Activated T-helper 9 cell treated with anti-CD3 and anti-CD28 coated beads, Interleukin-2, amount 50 U/mL, for 16 hours (primary cell): ENCODE results near the gene PTPN14.
"Not testable (repeated sequence)": the region's sequence is repeated elsewhere in the genome, so short reads cannot be mapped to it uniquely, and the experiment has no call there.

Experiments used
- DNase-seq: peaks from one replicate; pipeline ENCODE4 v3.0.0-alpha.2; 2020; ENCODE audit warnings: low read depth

Gene PTPN14

DNA sequence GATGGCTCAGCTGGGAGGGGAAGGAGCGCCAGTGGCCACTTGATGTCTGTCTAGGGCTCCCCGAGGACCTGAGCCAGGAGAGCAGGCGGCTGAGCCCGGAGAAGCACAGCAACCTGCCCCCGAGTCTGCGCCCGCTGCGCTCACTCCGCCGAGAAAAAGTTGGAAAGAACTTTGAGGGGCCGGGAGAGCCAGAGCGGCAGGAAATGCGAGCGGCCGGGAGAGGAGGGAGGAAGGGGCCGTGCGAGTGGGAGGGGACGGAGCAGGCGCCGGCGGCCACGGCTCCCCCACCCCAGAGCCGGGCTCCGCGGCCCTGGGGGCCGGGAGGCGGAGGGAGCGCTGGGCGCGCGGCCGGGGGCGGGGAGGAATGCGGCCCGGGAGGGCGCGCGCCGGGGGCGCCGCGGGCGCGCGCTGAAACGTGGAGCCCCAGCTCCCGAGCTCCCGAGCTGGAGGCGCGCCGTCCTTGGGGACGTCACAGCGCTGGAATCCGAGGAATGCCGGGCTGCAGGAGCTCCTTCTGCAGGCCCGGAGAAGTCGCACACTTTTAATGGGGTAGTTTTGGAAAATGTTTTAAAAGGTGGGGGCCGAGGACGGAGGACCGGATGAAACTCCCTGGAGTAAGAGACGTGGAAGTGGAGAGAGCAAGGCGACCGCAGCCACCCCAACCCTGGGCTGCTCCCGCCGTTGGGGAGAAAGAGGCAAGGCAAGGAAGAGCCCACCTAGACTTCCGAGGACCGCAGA lies at the start of gene PTPN14:
PTPN14 (minus strand) TSS at position 167 of the 738 bp plus-strand sequence. CDS start 86,799 bp downstream, outside the sequence.
- DNase-seq: no peak

DNA sequence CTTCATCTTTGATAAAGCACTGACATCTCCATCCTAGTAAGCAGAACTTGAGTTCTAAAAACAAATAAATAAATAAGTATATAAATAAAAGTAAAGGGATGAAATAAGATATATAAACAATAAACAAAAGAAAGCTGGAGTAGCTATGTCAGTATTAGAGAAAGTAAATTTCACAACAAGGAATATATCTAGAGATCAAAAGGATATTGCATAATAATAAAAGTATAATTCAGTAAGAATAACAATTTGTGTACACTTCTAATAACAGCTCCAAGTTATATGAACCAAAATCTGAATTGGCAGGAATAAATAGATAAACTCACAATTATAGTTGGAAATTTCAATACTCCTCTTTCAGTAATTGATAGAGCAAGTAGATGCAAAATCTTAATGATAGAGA lies 41.8 kb upstream of the PTPN14 start:
- DNase-seq: no peak

DNA sequence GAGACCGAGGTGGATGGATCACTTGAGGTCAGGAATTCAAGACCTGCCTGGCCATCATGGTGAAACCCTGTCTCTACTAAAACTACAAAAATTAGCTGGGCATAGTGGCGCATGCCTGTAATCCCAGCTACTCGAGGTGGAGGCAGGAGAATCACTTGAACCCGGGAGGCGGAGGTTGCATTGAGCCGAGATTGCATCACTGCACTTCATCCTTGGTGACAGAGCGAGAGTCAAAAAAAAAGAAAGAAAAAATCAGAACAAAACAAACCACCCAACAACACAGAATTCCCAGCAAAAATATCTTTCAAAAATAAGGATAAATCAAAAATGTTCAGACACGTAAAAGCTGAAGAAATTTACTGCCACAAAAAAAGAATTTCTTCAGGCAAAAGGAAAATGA lies 40.5 kb upstream of the PTPN14 start:
- DNase-seq: not testable (repeated sequence)

DNA sequence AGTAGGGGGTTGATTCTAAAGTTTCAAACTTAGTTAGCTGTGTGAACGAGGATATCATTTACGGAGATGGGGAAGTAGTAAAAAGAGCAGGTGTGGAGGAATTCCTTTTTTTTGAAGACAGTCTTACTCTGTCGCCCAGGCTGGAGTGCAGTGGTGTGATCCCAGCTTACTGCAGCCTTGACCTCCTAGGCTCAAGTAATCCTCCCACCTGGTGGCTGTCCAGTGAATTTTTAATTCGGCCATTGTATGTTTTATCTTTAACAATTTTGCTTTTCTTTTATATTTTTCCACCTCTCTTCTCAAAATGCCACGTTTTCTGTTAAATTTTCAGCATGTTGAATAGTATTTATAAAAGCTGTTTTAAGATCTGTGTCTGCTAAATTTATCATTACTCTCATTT lies 39.3 kb upstream of the PTPN14 start:
- DNase-seq: no peak

DNA sequence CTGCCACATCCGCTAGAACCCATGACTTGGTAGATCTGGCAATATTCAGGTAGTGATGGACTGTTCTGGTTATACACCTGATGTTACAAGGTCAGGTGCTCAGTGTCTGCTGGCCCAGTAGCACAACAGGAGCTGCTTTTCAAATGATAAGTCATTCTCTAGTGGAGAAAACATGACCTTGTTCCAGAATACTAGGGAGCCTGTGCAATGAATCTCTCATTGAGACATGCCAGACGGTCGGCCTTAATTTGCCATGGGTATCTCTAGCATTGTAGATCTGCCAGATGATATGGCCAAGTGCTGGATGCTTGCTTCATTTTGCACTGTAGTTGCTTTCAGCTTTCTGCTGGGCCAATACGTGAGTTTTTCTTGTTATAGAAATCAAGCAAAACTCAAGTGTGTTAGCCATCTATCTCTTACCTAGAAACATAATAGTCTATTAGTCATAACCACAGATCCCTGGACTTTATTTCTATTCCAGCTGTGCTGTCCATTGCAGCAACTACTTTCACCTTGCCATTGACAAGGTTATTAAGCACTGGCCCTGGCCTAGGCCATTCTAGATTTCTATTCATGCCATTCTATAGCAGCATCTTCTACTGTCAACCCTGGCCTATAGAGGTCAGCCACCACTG lies 37.7 kb upstream of the PTPN14 start:
- DNase-seq: no peak

DNA sequence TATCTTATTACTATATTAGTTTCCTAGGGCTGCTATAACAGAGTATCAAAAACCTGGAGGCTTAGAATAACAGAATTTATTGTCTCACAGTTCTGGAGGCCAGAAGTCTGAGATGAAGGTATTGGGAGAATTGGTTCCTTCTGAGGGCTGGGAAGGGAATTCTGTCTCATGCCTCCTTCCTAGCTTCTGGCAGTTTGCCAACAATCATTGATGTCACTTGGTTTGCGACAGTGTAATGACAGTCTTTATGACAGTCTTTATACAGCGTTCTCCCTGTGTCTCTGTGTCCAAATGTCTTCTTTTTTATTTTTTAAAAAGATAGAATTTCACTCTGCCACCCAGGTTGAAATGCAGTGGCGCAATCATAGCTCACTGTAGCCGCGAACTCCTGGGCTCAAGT lies 35.8 kb upstream of the PTPN14 start:
- DNase-seq: no peak

DNA sequence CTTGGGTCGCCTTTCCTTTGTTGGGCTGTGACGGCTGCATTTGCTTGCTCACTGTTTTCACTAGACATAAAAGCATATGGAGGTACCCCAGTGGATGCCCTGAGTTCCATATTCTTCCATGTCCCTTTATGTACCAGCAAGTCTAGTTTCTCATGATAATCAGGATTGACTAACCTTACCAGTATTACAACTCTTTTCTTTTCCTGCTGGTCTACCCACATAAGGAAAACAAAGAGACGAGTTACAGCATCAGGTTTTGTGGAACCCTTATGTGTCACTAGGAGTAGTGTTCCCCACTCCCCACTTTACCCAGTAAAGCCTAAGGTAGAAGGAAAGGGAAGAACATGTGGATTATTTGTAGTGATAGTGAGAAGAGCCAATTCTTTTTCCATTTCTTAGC lies 35.2 kb upstream of the PTPN14 start:
- no peak for DNase-seq

DNA sequence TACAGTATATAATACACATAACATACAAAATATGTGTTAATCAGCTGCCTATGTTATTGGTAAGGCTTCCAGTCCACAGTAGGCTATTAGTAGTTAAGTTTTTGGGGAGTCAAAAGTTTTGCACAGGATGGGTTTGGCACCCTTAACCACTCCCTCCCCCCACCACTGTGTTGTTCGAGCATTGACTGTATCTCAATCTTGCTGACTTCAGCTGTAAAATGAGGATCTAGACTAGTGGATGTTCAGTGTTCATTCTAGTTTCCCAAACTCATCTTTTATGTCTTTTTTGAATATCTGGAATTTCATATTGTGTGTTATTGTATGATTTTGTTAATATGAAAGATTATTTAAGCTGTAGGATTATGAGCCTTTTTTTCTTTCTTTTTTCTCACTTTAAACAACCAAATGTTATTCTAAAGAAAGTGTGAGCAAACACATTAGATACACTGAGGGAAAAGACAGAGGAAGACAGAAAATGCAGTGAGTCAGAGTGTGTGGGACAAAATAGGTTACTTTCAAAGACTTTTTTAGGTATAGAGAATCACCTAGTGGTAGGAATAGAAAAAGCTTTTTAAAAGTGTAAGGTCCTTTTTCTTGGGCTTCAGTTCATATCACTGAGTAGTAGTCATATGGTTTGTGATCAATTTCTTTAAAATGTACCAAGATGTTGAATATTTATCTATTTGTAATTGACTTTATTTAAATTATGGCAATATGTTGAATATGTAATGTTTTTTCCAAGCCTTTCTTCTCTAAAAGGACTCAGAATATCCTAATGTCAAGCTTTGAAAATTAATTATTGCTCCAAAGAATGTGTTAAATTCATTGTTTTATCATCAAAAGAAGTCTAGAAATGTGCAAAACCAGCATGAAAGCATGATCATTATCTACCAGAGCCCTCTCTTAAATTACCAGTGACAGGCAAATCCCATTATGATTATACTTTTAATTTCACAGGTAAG lies 33.7 kb upstream of the PTPN14 start:
- DNase-seq: no peak

DNA sequence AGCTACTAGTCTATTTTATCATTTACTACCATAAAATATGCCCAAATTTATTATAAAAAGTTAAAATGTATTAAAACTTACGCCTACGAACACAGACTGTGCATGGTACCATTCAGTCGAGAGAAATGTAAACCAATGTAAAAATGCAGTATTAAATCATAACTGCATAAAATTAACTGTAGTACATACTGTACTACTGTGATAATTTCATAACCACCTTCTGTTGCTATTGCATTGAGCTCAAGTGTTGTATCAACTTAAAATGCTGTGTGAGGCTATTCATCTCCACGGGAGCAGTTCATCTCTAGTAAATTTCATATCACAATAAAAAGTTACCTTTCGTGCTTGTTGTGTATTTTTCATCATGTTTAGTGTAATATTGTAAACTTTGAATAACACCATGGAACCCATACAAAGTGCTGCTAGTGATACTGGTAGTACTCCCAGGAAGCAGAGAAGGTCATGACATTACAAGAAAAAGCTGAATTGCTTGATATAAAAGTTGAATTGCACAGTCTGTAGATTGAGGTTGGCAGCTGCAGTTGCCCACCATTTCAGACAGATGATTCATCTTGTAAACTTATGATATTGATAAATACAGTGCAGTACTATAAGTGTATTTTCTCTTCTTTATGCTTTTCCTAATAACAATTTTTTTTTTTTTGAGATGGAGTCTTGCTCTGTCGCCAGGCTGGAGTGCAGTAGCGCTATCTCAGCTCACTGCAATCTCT lies 32.6 kb upstream of the PTPN14 start:
- no peak for DNase-seq

DNA sequence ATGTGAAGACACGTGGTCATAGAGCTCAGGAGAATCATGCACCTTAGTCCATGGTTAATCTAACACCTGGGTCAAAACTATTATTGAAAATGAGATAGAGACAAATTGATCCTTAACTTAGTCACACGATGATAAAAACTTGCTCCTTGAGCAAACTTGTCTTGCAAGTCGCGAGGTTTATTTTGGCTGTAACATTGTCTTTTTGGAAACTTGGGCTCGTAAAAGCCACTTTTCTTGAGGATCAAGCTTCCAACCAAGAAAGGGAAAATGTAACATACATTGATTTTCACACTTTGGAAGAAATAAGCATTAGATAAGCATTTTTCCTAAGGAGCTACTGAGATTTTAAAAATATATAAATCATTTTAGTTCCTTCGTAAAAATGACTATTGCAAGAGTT lies 31.7 kb upstream of the PTPN14 start:
- DNase-seq: no peak

DNA sequence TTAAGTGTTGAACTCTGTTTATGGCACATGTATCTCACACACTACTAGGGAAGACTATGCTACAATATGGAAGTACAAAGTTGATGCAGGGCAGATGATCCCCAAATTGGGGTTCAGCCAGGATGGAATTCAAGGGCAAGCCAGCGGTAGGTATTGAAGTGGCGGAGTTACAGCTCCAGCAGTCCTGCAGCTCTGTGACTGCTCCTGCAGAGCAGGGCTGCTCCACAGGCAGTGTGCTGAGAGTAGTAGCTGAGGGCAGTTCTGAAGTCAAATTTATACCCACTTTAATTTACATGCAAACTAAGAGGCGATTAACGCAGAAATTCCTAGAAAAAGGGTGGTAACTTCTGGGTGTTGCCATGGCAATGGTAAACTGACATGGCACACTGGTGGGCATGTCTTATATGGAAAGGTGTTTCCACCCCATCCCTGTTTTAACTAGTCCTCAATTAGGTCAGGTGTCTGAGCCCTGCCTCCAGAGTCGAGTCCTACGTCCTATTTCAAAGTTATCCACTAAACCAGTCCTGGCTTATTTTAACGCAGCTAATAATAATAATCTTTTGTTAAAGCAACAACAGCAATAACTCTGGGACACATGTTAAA lies 31.0 kb upstream of the PTPN14 start:
- DNase-seq: no peak

DNA sequence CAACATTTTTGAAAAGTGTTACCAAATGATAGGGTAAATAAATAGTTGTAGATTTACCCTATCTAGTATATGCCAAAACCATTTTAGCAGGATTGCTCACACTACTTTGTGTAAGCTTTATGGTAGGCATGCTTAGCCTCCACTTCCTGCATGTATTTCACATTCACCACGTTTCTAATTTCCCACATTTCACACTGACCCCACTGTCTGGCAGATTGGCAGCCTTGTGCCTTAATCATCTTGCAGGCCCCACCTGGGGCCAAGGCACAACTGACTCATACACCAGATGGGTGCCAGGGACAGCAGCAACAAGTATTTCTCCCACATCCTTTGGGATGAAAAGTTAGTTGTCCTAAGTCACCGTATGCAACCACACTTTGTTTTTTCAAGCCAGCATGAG lies 30.4 kb upstream of the PTPN14 start:
- no peak for DNase-seq

DNA sequence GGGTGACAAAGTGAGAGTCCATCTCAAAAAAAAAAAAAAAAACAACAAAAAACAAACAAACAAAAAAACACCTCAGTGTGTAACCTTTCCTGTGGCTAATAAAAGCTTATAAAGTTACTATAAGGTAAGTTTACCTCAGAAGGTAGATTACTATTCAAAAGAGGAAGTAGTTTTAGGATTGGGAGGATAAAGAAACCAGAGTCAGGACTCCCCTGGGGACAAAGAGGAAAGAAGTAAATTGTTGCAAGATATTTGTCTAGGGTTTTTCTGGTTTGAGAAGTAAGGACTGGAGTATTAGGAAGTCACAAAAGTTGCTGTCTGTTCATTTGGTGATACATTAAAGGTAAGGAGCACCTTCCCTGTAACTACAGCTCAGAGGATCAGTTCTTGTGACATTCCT lies 27.8 kb upstream of the PTPN14 start:
- no peak for DNase-seq

DNA sequence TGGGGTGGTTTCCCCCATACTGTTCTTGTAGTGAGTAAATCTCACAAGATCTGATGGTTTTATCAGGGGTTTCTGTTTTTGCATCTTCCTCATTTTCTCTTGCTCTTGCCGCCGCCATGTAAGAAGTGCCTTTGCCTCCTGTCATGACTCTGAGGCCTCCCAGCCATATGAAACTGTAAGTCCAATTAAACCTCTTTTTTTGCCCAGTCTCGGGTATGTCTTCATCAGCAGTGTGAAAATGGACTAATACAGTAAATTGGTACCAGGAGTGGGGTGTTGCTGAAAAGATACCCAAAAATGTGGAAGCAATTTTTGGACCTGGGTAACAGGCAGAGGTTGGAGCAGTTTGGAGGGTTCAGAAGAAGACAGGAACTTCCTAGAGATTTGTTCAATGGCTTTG lies 24.7 kb upstream of the PTPN14 start:
- not testable (repeated sequence) for DNase-seq

DNA sequence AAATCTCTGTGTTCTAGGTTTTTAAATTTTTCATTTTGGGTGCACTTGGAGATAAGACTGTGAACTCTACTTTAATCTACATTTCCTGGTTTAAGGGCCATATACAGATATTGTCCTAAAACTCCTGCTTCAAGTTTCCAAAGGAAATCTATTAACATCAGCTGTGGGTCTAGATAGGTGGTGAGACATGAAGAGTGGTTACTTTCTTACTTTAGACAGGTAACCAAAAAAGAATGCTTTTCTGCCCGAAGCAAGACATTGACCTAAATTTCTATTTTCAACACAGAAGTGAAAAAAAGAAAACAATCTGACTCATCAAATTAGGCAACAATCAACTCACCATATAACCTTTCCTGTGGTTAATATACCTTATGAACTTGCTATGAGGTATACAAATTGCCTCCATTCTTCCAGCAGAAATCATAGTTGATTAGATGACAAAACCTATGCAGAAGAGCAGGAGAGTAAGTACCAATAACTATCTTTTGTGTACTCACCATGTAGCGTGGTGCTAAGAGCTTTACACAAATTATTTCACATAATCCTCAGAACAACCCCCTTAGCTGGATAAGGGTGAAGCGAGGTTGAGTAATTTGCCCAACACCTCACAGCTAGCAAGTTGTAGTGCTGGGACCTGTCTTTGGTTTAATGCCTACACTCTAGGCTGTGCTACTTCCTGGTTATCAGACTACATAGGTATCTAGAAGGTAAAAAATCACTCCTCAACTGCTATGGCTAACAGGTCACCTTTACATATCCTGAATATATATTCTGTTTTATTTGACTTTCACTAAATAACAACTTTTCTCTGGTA lies 23.4 kb upstream of the PTPN14 start:
- no peak for DNase-seq

DNA sequence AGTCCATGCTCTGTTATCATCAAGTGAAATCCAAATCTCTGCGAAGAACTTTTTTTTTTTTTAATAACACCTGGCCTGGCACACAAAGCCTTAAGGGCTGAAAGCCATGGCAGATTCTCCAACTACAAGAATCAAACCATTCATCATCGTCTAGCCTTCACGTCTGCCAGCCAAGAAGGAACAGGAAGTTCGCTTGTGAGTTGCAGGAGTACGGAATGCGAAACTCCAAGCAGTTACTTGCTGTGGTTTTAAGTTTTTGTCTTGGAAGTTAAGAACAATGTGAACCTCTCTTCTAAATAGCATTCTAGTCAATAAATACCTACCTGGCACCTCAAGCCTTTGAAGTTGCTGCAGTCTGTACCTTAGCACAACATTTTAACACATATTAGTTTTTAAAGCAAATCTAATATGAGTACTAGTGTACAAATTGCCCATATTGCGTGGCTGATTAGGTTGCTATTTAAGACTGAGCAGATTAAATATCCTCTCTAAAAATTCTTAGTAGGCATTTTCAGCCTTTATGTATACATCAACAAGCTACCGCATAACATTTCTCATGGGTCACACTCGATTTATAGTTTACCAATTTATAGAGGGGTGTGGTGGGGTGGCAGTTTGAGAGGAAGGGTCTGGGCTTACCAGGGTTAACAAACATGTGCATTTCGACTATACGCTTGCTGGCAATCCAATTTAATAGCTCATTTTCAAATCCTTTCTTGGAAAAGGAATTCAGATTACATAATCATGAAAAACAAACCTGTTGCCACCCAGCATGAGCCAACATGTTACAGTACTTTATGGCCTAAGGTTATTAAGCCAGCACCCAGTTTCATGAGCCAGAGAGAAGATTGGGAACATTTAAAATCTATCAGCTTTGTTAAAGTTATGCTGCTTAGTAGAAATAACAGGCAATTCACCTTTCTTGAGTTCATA lies 22.2 kb upstream of the PTPN14 start:
- DNase-seq: no peak

DNA sequence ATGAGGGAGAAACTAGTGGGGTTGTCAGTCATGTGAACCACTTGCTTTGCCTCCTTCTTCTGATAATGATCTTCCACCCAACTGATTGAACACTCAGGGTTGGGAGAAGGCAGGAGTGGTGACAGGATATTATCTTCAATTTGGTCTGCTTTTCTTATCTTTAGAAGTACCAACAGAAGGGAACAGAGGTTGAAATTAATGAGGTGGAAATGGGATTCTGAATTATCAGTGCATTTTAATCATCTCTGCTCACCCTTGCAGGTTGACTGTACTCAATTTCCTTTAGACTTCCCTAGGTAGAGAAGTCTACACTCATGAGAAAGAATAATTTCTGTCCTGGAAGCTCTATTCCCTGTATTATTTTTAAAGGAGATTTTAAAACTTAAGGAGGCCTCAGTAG lies 19.9 kb upstream of the PTPN14 start:
- DNase-seq: no peak

DNA sequence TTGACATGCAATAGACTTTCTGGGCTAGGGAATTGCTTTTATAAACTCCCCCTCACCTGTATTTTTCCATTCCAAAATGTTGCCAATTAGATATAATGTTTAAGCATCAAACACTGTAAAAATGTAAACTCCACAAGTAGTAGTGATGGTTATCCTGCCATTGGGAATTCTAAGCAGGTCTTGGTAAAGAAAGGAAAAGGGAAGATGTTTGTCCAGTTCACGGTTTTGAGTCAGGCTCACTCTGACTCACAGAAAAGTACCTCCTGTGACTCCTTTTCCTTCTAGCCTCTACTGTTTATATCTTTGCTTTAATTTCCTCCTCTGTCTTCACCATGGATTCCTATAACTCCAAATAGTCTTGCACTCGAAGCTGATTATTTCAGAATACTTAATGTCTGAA lies 19.0 kb upstream of the PTPN14 start:
- DNase-seq: no peak

DNA sequence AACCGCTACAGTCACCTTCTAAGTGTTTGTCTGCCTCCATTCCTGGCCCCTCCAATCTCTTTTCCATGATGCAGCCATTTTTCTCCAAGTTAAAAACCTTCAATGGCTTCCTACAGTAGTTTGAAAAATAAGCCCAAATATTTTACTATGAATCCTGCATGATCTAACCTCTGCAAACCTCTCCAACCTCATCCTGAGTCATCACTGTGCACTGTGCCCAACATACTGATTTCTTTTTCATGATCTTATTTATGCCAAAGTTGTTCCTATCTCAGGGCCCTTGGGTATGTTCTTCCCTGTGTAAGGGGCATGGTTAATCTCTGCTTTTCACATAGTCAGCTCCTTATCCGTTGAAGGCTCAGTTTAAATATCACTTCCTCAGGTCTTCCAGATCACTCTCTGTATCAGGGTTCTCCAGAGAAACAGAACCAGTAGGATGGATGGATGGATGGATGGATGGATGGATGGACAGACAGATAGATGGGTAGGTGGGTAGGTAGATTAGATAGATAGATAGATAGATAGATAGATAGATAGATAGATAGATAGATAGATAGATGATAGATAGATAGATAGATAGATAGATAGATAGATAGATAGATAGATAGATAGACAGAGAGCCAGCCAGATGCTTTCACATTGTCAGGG lies 18.1 kb upstream of the PTPN14 start:
- no peak for DNase-seq
